ENCODE results near the gene MRPL50.

DNA sequence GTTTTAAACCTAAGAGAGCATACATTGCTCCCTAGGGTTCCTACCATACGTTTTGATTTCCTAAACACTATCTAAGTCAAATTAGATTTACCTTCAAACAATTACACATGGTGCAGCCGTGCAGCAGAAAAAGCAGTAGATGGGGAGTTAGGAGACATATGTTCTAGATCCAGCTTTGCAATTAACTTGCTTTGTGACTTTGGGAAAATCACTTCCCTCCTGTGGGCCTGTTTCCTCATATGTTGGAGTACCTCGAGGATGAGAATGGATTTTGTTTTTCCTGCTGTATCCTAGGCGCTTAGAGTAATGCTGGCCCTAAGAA lies 711 bp downstream of the MRPL50 start:
- no peak for TF ChIP-seq ZNF274 (IDR thresholded peaks at IDR 0.05; ENCODE audit: low read depth, low read length)
- TF ChIP-seq SUZ12 (IDR thresholded peaks at IDR 0.05; ENCODE audit: extremely low read depth, insufficient read depth, insufficient read length): no peak
- no peak for TF ChIP-seq YY1 (IDR thresholded peaks at IDR 0.05; ENCODE audit: insufficient read depth, insufficient read length)
